Mucosa of descending colon (tissue), 3 donors: ENCODE measurements around the gene LRR1. TPM values are rescaled to one million over a fixed set of nuclear protein-coding genes. Genes with fewer than 3 reads are reported as not detected.

ENCODE experiments used
- ATAC-seq: fragments of 200-7000 bp; cut with Tn5 transposase; one replicate; pipeline ENCODE4 v1.9.1; 2020; ENCODE audit warnings: mild to moderate bottlenecking, moderate library complexity
- DNase-seq, 3 donors: peaks; one replicate each; pipeline ENCODE4 v3.0.0-alpha.2; 2020
- H3K36me3 ChIP-seq: fragments of 200-600 bp; one replicate; pipeline ENCODE4 v1.8.0; 2021; ENCODE audit warnings: low read depth, mild to moderate bottlenecking
- H3K4me1 ChIP-seq: fragments of 200-600 bp; one replicate; pipeline ENCODE4 v1.8.0; 2021; ENCODE audit warnings: low read depth, mild to moderate bottlenecking
- H3K4me3 ChIP-seq: fragments of 200-600 bp; one replicate; pipeline ENCODE4 v1.8.0; 2021; ENCODE audit warnings: mild to moderate bottlenecking
- H3K9me3 ChIP-seq: fragments of 200-600 bp; one replicate; pipeline ENCODE4 v1.8.0; 2021; ENCODE audit warnings: mild to moderate bottlenecking
- intact Hi-C, 2 donors: fragments of 100-400 bp; cut with DNase I in 1 of 2; cut with micrococcal nuclease in 1 of 2; formaldehyde crosslinking; loops; one replicate each; pipeline versions ENCODE4 v1.11.0 to v1.11.1; 2022; cut with DNase I, micrococcal nuclease
- total RNA-seq, 3 donors: library from RNA; stranded (reverse); fragmentation: NEBNext Ultra II Directional in 2 of 3; extraction: Animal tissue kit (Norgen Biotek cat#: 25700) in 2 of 3; gene quantifications; one replicate each; pipeline versions ENCODE4 v1.2.1 to v1.2.4, GENCODE V29; 2021 to 2023
- TF ChIP-seq, protein P1 (sequence below): fragments of 200-600 bp; IDR thresholded peaks from one replicate; pipeline ENCODE4 v1.8.0; 2022; ENCODE audit warnings: antibody characterized with exemption, mild to moderate bottlenecking
- donor health status: DM: no; HTN: no; CAD: no; lungs with moderate emphysema.
- donor health status: DM: no; HTN: no; CAD: no.
- donor health status: DM: no; HTN: yes; CAD: no.

The LRR1 gene
- total RNA-seq, 3 donors from 2014 or later: 15.3 to 19.7 (median 17.5) TPM

DNA sequence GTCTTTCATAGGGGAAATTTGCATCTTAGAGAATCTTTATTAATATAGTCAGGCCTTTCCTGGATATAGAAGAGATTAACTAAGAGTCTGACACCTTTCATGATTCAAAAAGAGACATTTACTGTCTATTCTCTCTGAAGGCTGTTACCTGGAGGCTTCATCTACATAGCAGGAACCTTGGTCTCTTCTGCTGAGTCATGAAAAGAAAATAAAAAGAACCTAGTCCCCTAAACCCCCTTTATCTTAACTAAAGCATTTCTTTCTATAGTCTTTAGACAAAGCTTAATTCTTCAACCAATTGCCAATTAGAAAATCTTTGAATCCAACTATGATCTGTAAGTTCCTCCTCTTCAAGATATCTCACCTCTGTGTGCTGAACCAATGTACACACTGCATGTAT lies 45.6 kb upstream of the LRR1 start:
- no peaks in the 10 kb centered on the region for H3K9me3 ChIP-seq
- intact Hi-C loops: no loop called here
- TF ChIP-seq, protein P1, sequence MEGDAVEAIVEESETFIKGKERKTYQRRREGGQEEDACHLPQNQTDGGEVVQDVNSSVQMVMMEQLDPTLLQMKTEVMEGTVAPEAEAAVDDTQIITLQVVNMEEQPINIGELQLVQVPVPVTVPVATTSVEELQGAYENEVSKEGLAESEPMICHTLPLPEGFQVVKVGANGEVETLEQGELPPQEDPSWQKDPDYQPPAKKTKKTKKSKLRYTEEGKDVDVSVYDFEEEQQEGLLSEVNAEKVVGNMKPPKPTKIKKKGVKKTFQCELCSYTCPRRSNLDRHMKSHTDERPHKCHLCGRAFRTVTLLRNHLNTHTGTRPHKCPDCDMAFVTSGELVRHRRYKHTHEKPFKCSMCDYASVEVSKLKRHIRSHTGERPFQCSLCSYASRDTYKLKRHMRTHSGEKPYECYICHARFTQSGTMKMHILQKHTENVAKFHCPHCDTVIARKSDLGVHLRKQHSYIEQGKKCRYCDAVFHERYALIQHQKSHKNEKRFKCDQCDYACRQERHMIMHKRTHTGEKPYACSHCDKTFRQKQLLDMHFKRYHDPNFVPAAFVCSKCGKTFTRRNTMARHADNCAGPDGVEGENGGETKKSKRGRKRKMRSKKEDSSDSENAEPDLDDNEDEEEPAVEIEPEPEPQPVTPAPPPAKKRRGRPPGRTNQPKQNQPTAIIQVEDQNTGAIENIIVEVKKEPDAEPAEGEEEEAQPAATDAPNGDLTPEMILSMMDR: no peak
- no peaks in the 10 kb centered on the region for H3K36me3 ChIP-seq
- H3K4me3 ChIP-seq: no peak overlapping the region
- ATAC-seq (no peak), DNase-seq (no peak)
- no peaks in the 10 kb centered on the region for H3K4me1 ChIP-seq

DNA sequence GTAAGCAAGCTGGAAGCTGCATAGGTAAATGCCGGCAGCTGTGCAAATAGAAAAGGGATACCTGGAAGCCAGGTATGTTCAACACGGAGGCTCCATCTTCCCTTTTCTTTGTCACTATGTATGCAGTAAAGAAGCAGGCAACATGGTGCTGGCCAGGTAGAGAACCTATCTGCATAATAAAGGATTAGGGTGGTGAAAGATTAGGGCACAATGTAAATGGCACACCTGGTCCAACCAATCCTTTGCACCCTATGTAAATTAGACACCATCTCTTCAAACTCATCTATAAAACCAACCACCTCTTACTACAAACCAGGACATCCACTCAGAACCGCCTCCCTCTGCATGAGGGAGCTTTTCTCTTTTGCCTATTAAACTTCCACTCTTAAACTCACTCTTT lies 44.8 kb upstream of the LRR1 start:
- no peaks in the 10 kb centered on the region for H3K4me1 ChIP-seq
- TF ChIP-seq, protein P1: no peak
- no peaks in the 10 kb centered on the region for H3K36me3 ChIP-seq
- no peaks in the 10 kb centered on the region for H3K9me3 ChIP-seq
- ATAC-seq (no peak), DNase-seq (no peak)
- H3K4me3 ChIP-seq: no peak overlapping the region
- intact Hi-C loops: no loop called here

DNA sequence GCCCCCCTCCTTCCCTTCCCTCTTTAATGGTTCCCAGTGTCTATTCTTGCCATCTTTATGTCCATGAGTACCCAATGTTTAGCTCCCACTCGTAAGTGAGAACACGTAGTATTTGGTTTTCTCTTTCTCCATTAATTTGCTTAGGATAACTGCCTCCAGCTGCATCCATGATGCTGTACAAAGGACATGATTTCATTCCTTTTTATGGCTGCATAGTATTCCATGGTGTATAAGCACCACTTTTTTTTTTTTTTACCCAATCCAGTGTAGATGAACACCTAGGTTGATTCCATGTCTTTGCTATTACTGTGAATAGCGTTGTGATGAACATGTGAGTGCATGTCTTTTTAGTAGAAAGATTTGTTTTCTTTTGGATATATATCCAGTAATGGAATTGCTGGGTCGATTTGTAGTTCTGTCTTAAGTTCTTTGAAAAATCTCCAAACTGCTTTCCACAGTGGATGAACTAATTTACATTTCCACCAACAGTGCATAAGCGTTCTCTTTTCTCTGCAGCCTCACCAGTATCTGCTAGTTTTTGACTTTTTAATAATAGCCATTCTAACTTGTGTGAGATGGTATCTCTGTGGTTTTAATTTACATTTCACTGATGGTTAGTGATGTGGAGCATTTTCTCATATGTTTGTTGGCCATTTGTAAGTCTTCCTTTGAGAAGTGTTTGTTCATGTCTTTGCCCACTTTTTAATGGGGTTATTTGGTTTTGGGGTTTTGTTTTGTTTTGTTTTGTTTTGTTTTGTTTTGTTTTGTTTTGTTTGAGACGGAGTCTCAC lies 38.6 kb upstream of the LRR1 start:
- Histone ChIP-seq H3K9me3 (no peaks in the 10 kb centered on the region), H3K4me1 (no peaks in the 10 kb centered on the region), H3K4me3 (no peak overlapping the region), H3K36me3 (no peaks in the 10 kb centered on the region)
- no peak for DNase-seq
- intact Hi-C loops: no loop called here
- TF ChIP-seq, protein P1: no peak
- no peak for ATAC-seq

DNA sequence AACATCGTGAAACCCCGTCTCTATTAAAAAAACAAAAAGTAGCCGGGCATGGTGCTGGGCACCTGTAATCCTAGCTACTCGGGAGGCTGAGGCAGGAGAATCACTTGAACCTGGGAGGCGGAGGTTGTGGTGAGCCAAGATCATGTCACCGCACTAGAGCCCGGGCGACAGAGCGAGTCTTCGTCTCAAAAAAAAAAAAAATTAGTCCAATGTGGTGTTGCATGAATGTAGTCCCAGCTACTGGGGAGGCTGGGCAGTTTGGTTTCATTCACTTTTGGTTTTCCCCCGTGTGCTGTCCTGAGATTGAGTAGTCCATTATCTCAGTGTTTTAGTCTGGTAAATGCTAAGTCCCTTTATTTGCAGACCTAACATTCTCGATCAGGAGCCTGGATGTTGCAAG lies 32.0 kb upstream of the LRR1 start:
- ATAC-seq (no peak), DNase-seq (no peak)
- intact Hi-C loops: no loop called here
- Histone ChIP-seq H3K9me3 (no peaks in the 10 kb centered on the region), H3K4me1 (no peaks in the 10 kb centered on the region), H3K4me3 (no peak overlapping the region), H3K36me3 (no peaks in the 10 kb centered on the region)
- TF ChIP-seq, protein P1: no peak

DNA sequence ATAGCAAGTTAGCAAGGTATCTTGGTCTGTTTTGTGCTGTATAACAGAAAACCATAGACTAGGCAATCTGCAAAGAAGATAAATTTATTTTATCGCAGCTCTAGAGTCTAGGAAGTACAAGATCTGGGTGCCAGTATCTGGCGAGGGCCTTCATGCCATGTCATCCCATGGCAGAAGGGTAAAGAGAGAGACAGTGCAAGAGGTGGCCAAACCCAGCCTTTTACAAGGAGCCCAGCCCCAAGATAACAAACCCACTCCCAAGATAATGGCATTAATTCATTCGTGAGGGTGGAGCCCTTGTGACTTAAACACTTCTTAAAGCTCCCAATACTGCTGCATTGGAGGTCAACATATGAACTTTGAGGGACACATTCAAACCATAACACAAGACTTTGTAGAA lies 29.5 kb upstream of the LRR1 start:
- H3K36me3 ChIP-seq: no peaks in the 10 kb centered on the region
- DNase-seq: no peak
- ATAC-seq: no peak
- no peaks in the 10 kb centered on the region for H3K4me1 ChIP-seq
- no peak overlapping the region for H3K4me3 ChIP-seq
- H3K9me3 ChIP-seq: no peaks in the 10 kb centered on the region
- intact Hi-C loops: no loop called here
- TF ChIP-seq, protein P1: no peak
